D721Med (cell line): ENCODE results near the gene CCNA1.

Experiments
- DNase-seq: peaks from one replicate; pipeline ENCODE4 v3.0.0; 2011; ENCODE audit warnings: low spot score; ENCODE audit not compliant: insufficient read length
- FAIRE-seq: peaks from 2 replicates; lab custom pipeline; 2011; peaks lifted over from hg19 to GRCh38; lab: Jason Lieb, UNC
- TF ChIP-seq, protein P1 (sequence below): IDR thresholded peaks from 2 replicates; pipeline ENCODE4 v1.5.1; 2012; ENCODE audit warnings: mild to moderate bottlenecking, control low read depth; ENCODE audit not compliant: insufficient read depth; ENCODE audit errors: missing control alignments

Gene CCNA1

DNA sequence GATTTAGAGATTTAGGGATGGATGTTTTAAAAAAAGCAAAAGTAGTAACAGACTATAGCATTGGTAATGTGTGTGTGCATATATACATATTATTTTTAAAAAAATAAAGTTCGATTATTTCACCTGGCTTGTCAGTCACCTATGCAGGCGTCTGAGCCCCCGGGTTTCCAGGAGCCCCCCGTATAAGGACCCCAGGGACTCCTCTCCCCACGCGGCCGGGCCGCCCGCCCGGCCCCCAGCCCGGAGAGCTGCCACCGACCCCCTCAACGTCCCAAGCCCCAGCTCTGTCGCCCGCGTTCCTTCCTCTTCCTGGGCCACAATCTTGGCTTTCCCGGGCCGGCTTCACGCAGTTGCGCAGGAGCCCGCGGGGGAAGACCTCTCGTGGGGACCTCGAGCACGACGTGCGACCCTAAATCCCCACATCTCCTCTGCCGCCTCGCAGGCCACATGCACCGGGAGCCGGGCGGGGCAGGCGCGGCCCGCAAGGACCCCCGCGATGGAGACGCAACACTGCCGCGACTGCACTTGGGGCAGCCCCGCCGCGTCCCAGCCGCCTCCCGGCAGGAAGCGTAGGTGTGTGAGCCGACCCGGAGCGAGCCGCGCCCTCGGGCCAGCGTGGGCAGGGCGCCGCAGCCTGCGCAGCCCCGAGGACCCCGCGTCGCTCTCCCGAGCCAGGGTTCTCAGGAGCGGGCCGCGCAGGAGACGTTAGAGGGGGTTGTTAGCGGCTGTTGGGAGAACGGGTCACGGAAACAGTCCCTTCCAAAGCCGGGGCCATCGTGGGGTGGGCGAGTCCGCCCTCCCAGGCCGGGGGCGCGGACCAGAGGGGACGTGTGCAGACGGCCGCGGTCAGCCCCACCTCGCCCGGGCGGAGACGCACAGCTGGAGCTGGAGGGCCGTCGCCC is 840 bp upstream of the CCNA1 start:
- no peak for FAIRE-seq
- TF ChIP-seq, protein P1, sequence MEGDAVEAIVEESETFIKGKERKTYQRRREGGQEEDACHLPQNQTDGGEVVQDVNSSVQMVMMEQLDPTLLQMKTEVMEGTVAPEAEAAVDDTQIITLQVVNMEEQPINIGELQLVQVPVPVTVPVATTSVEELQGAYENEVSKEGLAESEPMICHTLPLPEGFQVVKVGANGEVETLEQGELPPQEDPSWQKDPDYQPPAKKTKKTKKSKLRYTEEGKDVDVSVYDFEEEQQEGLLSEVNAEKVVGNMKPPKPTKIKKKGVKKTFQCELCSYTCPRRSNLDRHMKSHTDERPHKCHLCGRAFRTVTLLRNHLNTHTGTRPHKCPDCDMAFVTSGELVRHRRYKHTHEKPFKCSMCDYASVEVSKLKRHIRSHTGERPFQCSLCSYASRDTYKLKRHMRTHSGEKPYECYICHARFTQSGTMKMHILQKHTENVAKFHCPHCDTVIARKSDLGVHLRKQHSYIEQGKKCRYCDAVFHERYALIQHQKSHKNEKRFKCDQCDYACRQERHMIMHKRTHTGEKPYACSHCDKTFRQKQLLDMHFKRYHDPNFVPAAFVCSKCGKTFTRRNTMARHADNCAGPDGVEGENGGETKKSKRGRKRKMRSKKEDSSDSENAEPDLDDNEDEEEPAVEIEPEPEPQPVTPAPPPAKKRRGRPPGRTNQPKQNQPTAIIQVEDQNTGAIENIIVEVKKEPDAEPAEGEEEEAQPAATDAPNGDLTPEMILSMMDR = no peak
- DNase-seq = no peak

DNA sequence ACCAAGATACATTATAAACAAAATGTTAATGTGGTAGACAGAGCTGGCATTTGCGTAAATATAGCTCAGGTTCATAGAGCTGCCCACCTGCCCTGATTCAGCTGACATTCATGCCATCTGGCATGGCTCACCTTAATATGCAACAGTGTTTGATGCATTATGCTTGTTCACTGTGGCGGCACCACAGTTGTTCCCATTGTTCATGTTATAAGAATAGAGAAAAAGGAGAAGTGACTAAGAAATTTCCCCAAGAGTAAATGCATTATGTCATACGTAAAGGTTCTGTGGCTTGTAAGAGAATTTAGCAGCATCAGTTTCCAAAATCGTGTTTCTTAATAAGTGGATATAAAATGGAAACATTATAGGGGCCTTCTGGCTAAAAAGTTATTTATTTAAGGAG is 4.5 kb downstream of the CCNA1 start:
- FAIRE-seq (no peak), DNase-seq (no peak)
- TF ChIP-seq, protein P1 = no peak

DNA sequence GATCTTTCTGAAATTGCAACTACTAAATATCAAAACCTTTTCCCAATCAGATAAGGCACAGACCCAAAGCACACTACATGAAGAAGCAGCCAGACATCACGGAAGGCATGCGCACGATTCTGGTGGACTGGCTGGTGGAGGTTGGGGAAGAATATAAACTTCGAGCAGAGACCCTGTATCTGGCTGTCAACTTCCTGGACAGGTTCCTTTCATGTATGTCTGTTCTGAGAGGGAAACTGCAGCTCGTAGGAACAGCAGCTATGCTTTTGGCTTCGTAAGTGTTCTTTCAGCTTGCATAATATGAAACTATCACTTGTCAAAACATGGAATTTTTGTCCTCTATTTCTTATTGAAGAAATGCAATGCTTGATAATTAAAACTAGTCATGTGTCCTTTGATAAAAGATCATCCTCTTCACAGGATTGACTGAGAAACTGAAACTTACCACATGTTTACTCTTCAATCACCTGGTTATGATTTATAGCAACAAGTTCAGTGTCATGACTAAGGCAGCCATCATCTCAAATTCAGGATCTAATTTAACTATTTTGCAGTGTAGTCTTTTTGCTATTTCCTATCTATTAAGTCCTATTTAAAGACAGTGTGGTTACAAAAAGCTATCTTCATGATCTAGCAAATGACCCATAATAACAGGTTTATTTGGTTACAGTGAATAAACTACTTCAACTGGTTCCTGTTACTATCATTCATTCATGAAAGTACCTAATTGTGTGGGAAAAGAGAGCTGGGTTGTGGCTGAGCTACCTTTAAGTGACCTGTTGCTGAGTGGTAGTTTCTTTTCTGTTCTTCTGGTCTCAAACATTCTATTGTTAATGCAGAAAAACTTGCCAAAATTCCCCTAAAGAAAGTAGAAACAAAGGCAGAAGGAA is 6.5 kb downstream of the CCNA1 start:
- no peak for FAIRE-seq
- no peak for DNase-seq
- TF ChIP-seq, protein P1 = no peak

DNA sequence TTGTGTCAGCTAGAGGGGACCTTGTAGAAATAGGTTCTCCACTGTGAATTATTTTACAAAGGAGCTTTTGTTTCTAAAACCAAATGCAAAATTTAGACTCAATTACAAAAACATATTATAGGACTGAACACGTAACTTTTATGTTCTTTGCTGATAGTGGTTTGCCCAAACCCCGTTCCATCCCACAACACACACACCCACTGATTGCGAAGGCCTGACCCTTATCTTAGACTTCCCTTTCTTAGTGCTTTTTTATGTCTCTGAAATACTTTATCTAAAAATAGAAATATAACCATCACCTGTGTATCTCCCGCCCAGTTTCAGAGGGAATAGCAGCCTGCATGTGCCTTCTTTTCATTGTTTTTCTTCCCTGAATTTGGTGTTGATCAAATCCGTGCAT is 13.0 kb downstream of the CCNA1 start:
- no peak for DNase-seq
- no peak for FAIRE-seq
- TF ChIP-seq, protein P1 = no peak

DNA sequence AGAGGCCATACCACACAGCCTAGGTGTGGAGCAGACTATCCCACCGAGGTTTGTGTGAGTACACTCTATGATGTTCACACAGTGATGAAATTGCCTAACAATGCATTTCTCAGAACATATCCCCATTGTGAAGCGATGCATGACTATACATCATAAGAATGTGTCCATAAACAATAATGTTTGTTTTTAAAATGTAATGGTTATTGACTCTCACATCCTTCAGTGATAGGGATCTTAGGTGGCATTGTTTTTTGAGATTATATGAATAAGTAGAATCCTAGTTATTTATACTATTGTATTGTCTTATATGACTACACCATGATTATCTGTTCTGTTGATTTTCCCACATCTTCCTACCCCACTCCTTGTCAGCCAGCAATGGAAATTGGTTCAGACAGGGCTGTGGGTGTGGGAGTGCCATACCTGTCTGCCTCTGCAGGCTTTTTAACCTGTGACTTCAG is 13.6 kb downstream of the CCNA1 start:
- DNase-seq (no peak), FAIRE-seq (no peak)
- TF ChIP-seq, protein P1 = no peak

DNA sequence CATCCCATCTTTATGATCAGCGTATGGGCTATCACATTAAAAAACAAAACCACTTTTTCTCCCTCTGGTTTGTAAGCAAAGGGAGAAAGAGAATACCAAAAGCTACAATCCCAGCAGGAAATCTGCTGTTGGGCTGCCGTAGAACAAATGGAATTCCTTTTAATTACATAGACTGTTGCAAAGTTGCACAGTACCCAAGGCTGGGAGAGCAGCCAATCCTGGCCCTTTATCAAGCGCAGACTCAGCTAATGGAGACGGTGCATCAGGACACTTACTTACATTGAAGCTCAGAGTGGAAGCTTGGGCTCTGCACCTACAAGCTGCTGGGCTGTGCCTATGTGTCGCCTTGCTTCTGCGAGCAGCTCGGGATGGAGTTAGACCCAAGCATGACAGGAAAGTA is 15.2 kb downstream of the CCNA1 start:
- DNase-seq (no peak), FAIRE-seq (no peak)
- TF ChIP-seq, protein P1 = no peak
